GM12878 (cell line): ENCODE results near the gene HOXC13. TPM values are rescaled to one million over a fixed set of nuclear protein-coding genes. Genes with fewer than 3 reads are reported as not detected.

ENCODE experiments used
- ATAC-seq: fragments of 200-7000 bp; cut with Tn5 transposase; 3 replicates; pipeline ENCODE4 v1.9.1; 2020; ENCODE audit warnings: mild to moderate bottlenecking, moderate library complexity
- BruUV-seq: library from RNA; stranded (reverse); fragments of 400-500 nt; replicated peaks from 2 replicates; lab custom pipeline; 2021; lab: Mats Ljungman, UMichigan
- CTCF ChIA-PET: fragments of 300-600 bp; sonication (Branson Sonifier 250); formaldehyde crosslinking; extraction: SDS; loops from one replicate; lab custom pipeline; 2021; ENCODE audit warnings: inconsistent platforms; lab: Yijun Ruan, JAX
- POLR2A ChIA-PET: fragments of 350-600 bp; formaldehyde crosslinking; extraction: SDS; loops from one replicate; lab custom pipeline; 2021; ENCODE audit warnings: inconsistent platforms; lab: Charles Lee
- RAD21 ChIA-PET: fragments of 300-600 bp; sonication (Branson Sonifier 250); formaldehyde crosslinking; loops from one replicate; lab custom pipeline; 2023; ENCODE audit warnings: antibody characterized with exemption; ENCODE audit not compliant: unreplicated experiment; lab: Charles Lee
- SMC1A ChIA-PET: fragments of 300-600 bp; sonication (Branson Sonifier 250); formaldehyde crosslinking; loops from one replicate; lab custom pipeline; 2023; ENCODE audit not compliant: unreplicated experiment, uncharacterized antibody; lab: Charles Lee
- DNase-seq: peaks from one replicate; pipeline ENCODE4 v3.0.0-alpha.2; 2011; ENCODE audit warnings: low read depth, low spot score
- FAIRE-seq: peaks from 3 replicates; lab custom pipeline; 2011; peaks lifted over from hg19 to GRCh38; lab: Jason Lieb, UNC
- H2AFZ ChIP-seq: 2 replicates; pipeline ENCODE4 v1.6.0; 2011; ENCODE audit warnings: low read depth, low read length, control low read depth; ENCODE audit not compliant: control insufficient read depth
- H3K27ac ChIP-seq: 2 replicates; pipeline ENCODE4 v1.5.1; 2011; ENCODE audit warnings: control low read depth; ENCODE audit not compliant: control insufficient read depth, insufficient read depth
- H3K27me3 ChIP-seq, 2 experiments: replicated peaks in 1 of 2; 2 replicates each; pipeline versions ENCODE4 v1.6.0 to v1.6.1; 2011; ENCODE audit warnings: low read length in 1 of 2; ENCODE audit not compliant: control insufficient read depth in 2 of 2, insufficient read depth in 2 of 2
- H3K36me3 ChIP-seq, 2 experiments: 2 replicates each; pipeline ENCODE4 v1.5.1; 2011; ENCODE audit warnings: low read length in 1 of 2; ENCODE audit not compliant: control insufficient read depth in 2 of 2, insufficient read depth in 2 of 2
- H3K4me1 ChIP-seq: 2 replicates; pipeline ENCODE4 v1.6.1; 2011; ENCODE audit warnings: mild to moderate bottlenecking, low read length, moderate library complexity, mixed read lengths; ENCODE audit not compliant: control insufficient read depth, insufficient read depth
- H3K4me2 ChIP-seq: 2 replicates; pipeline ENCODE4 v1.6.0; 2011; ENCODE audit warnings: control low read depth; ENCODE audit not compliant: control insufficient read depth, insufficient read depth
- H3K4me3 ChIP-seq: fragments of 200-600 bp; sonication (generic); 2 replicates; pipeline ENCODE4 v1.5.1; 2016
- H3K79me2 ChIP-seq: 2 replicates; pipeline ENCODE4 v1.6.0; 2011; ENCODE audit warnings: low read length; ENCODE audit not compliant: control insufficient read depth, insufficient read depth
- H3K9ac ChIP-seq: 2 replicates; pipeline ENCODE4 v1.8.0; 2011; ENCODE audit warnings: low read length, control low read depth, mixed read lengths; ENCODE audit not compliant: control insufficient read depth, insufficient read depth
- H3K9me3 ChIP-seq: replicated peaks from 3 replicates; pipeline ENCODE4 v1.5.1; 2011; ENCODE audit warnings: mild to moderate bottlenecking, low read length; ENCODE audit not compliant: control insufficient read depth, insufficient read depth
- H4K20me1 ChIP-seq: 2 replicates; pipeline ENCODE4 v1.6.0; 2011; ENCODE audit not compliant: control insufficient read depth, insufficient read depth
- CEBPB ChIP-seq, 2 experiments: fragments of 150-350 bp in 1 of 2; IDR thresholded peaks; 2 replicates each; pipeline ENCODE4 v1.6.1; 2012 to 2014; ENCODE audit warnings: low read depth in 2 of 2, low read length in 2 of 2, borderline replicate concordance in 1 of 2, inconsistent platforms in 1 of 2
- FOS ChIP-seq: IDR thresholded peaks from 3 replicates; pipeline ENCODE4 v1.6.1; 2011; ENCODE audit warnings: borderline replicate concordance; ENCODE audit not compliant: insufficient read length; ENCODE audit errors: extremely low read depth
- HCFC1 ChIP-seq: fragments of 150-350 bp; IDR thresholded peaks from 2 replicates; pipeline ENCODE4 v1.6.1; 2014; ENCODE audit warnings: low read length
- HDAC2 ChIP-seq: fragments of 200-600 bp; sonication (generic); IDR thresholded peaks from 2 replicates; pipeline ENCODE4 v1.6.1; 2017
- IKZF1 ChIP-seq: fragments of 450-650 bp; conservative IDR thresholded peaks from 2 replicates; pipeline ENCODE4 v1.6.1; 2017; ENCODE audit warnings: antibody characterized with exemption, mild to moderate bottlenecking
- KDM1A ChIP-seq: fragments of 200-600 bp; sonication (generic); IDR thresholded peaks from 2 replicates; pipeline ENCODE4 v1.6.1; 2016; ENCODE audit warnings: borderline replicate concordance
- RFX5 ChIP-seq: IDR thresholded peaks from 2 replicates; pipeline ENCODE4 v1.6.1; 2011; ENCODE audit warnings: low read depth, low read length, improper control_type of control experiment
- SIN3A ChIP-seq: IDR thresholded peaks from 2 replicates; pipeline ENCODE4 v1.6.1; 2012; ENCODE audit warnings: low read depth, low read length, improper control_type of control experiment
- SMAD1 ChIP-seq: fragments of 450-650 bp; IDR thresholded peaks from 2 replicates; pipeline ENCODE4 v1.6.1; 2018; ENCODE audit warnings: mild to moderate bottlenecking, low read depth; ENCODE audit not compliant: partially characterized antibody
- SPI1 ChIP-seq: IDR thresholded peaks from 2 replicates; pipeline ENCODE4 v1.6.1; 2011; ENCODE audit warnings: low read depth, mild to moderate bottlenecking, low read length, moderate library complexity, borderline replicate concordance; ENCODE audit not compliant: insufficient read depth
- STAT3 ChIP-seq: IDR thresholded peaks from 2 replicates; pipeline ENCODE4 v1.6.1; 2011; ENCODE audit warnings: low read depth, low read length, improper control_type of control experiment
- ZNF384 ChIP-seq: IDR thresholded peaks from 2 replicates; pipeline ENCODE4 v1.6.1; 2012; ENCODE audit warnings: low read depth, mild to moderate bottlenecking, low read length, improper control_type of control experiment, borderline replicate concordance
- WGBS: methylation state at CpG from one replicate; pipeline ENCODE4 v1.1.6; 2016; ENCODE audit warnings: low lambda C conversion rate; ENCODE audit not compliant: insufficient replicate concordance, insufficient coverage; ENCODE audit errors: missing lambda C conversion rate; 5-methylcytosine and 5-hydroxymethylcytosine counted together
- in situ Hi-C: fragments of 300-500 bp; cut with MboI; formaldehyde crosslinking; loops from 9 replicates; pipeline ENCODE4 v1.14.3; 2018; ENCODE audit warnings: mixed read lengths
- intact Hi-C: fragments of 100-400 bp; cut with micrococcal nuclease; formaldehyde crosslinking; loops from one replicate; pipeline ENCODE4 v1.14.2; 2022; ENCODE audit not compliant: unreplicated experiment
- polyA plus RNA-seq, 11 experiments: library from polyadenylated mRNA; depleted of rRNA in 4 of 11; unstranded in 6 of 11; stranded (reverse) in 5 of 11; fragments of >200 nt; fragmentation: Nextera tagmentation in 4 of 11; fragmentation: Illumina TruSeq in 1 of 11; extraction: Ambion mirVana in 4 of 11; extraction: Trizol in 1 of 11; gene quantifications; 1 replicate in 1 of 11; 2 replicates in 10 of 11; pipeline versions ENCODE4 v1.2.1 to v1.2.3, GENCODE V29; 2011 to 2016; ENCODE audit warnings: inconsistent platforms in 2 of 11, missing spikeins in 2 of 11, low read depth in 1 of 11
- total RNA-seq, 4 experiments: library from RNA; depleted of rRNA in 3 of 4; stranded (reverse); fragments of >200 nt in 3 of 4; fragmentation: Illumina TruSeq in 1 of 4; extraction: Trizol in 1 of 4; gene quantifications; 2 replicates each; pipeline versions ENCODE4 v1.2.1 to v1.2.3, GENCODE V29; 2013 to 2021
- TF ChIP-seq, protein P1 (sequence below): IDR thresholded peaks from 2 replicates; pipeline ENCODE4 v1.6.1; 2012; ENCODE audit warnings: low read depth, low read length, improper control_type of control experiment
- TF ChIP-seq, protein P2 (sequence below): fragments of 450-650 bp; IDR thresholded peaks from 2 replicates; pipeline ENCODE4 v1.6.1; 2018; ENCODE audit warnings: mild to moderate bottlenecking, low read depth, moderate library complexity; ENCODE audit not compliant: partially characterized antibody

Gene HOXC13
- total and polyA plus RNA-seq, 10 of the 15 experiments (the other 5 are each of a cell fraction or from before 2014, with no cell fraction given) = not detected

DNA sequence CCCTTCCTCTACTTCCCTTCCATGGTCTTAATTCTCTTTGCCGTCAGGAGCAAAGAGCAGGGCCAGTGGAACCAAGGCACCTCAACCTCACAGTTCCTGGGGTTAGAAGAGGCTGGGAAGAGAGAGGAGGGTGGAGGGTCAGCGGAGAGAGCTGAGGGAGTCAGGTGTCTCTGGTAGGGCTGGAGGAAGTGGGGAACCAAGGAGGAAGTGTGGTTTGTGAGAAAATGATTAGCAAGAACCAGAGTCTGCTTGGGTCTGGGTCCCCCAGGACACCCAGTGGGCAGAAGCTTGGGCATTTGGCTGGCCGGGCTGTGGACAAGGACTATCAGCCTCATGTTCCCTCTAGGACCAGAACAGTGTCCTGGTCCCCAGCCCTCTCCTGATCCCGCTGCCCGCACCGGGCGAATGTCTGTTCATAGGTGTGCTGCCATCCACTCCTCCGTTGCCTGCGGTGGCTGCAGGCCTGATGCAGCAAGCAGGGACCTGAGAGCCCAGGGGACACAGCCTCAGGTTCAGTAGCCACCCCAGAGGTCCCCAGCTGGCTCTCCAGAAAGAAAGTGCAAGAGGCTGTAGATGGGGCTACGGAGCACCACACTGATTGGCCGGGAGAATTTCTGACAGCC, 18.4 kb downstream of the HOXC13 start:
- WGBS = 20% methylated on average over 11 of the region's 11 CpGs

DNA sequence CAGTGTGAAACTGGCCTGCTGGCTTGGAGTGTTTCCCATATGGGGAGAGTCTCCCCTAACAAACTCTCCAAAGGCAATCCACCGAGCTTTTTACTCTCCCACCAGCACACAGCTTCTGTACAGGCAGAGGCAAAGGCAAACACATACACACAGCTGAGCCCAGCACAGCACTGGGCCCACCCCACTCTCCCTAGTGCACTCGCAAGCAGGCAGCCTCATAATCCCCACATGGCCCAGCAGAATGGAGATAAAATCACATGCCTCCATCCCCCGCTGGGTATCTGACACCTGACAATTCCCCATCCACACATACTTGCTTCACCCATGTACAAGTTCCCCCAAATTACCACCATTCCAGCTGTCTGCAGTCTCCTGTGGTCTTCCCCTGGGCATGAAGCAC, 19.5 kb downstream of the HOXC13 start:
- no peaks in the 10 kb centered on the region for H3K36me3 ChIP-seq
- intact Hi-C loops (no loop called here), in situ Hi-C loops (no loop called here)
- no peak overlapping the region for H3K4me3 ChIP-seq
- no peaks in the 10 kb centered on the region for H3K4me1 ChIP-seq
- no peaks in the 10 kb centered on the region for H3K79me2 ChIP-seq
- H3K4me2 ChIP-seq = no peak overlapping the region
- FAIRE-seq (no peak), DNase-seq (no peak), ATAC-seq (no peak)
- SMC1A ChIA-PET = interaction anchor here (0.8 kb wide), 1 partner anchor 18 kb away, joined by 3 read pairs; no protein-coding TSS in a partner anchor
- H4K20me1 ChIP-seq = no peaks in the 10 kb centered on the region
- POLR2A ChIA-PET = no interaction called here
- BruUV-seq = no TSS peak
- peaks cover 37 to 71% of the 10 kb centered on the region in 2 experiments for H3K27me3 ChIP-seq
- H3K9me3 ChIP-seq = no peaks in the 10 kb centered on the region
- no peak overlapping the region for H2AFZ ChIP-seq
- 0% methylated on average over 3 of the region's 3 CpGs for WGBS
- H3K27ac ChIP-seq = no peak overlapping the region
- H3K9ac ChIP-seq = no peak overlapping the region
- RAD21 ChIA-PET = no interaction called here
- CTCF ChIA-PET = no interaction called here
- TF ChIP-seq, protein P1, sequence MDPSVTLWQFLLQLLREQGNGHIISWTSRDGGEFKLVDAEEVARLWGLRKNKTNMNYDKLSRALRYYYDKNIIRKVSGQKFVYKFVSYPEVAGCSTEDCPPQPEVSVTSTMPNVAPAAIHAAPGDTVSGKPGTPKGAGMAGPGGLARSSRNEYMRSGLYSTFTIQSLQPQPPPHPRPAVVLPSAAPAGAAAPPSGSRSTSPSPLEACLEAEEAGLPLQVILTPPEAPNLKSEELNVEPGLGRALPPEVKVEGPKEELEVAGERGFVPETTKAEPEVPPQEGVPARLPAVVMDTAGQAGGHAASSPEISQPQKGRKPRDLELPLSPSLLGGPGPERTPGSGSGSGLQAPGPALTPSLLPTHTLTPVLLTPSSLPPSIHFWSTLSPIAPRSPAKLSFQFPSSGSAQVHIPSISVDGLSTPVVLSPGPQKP = no peak
- TF ChIP-seq CEBPB (IDR thresholded peaks at IDR 0.05; ENCODE audit: borderline replicate concordance in 1 of 2, low read depth in 2 of 2, low read length in 2 of 2) = no peak
- no peak for TF ChIP-seq HCFC1
- no peak for TF ChIP-seq FOS
- TF ChIP-seq HDAC2 = no peak
- TF ChIP-seq ZNF384 = no peak
- TF ChIP-seq, protein P2, sequence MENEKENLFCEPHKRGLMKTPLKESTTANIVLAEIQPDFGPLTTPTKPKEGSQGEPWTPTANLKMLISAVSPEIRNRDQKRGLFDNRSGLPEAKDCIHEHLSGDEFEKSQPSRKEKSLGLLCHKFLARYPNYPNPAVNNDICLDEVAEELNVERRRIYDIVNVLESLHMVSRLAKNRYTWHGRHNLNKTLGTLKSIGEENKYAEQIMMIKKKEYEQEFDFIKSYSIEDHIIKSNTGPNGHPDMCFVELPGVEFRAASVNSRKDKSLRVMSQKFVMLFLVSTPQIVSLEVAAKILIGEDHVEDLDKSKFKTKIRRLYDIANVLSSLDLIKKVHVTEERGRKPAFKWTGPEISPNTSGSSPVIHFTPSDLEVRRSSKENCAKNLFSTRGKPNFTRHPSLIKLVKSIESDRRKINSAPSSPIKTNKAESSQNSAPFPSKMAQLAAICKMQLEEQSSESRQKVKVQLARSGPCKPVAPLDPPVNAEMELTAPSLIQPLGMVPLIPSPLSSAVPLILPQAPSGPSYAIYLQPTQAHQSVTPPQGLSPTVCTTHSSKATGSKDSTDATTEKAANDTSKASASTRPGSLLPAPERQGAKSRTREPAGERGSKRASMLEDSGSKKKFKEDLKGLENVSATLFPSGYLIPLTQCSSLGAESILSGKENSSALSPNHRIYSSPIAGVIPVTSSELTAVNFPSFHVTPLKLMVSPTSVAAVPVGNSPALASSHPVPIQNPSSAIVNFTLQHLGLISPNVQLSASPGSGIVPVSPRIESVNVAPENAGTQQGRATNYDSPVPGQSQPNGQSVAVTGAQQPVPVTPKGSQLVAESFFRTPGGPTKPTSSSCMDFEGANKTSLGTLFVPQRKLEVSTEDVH = no peak
- TF ChIP-seq SIN3A = no peak
- no peak for TF ChIP-seq STAT3

More for the DNA sequence above, 18.4 kb downstream of the HOXC13 start:
- ChIA-PET CTCF (no interaction called here), POLR2A (no interaction called here), SMC1A (no interaction called here), RAD21 (no interaction called here)
- no peak overlapping the region for H2AFZ ChIP-seq
- no peaks in the 10 kb centered on the region for H3K4me1 ChIP-seq
- H3K4me2 ChIP-seq = no peak overlapping the region
- intact Hi-C loops = no loop called here
- H3K36me3 ChIP-seq = no peaks in the 10 kb centered on the region
- DNase-seq = no peak
- TF ChIP-seq SPI1 (0 out of 2 replicates have a peak, but pooled peaks have one; percentile 11), KDM1A (no peak), CEBPB (IDR thresholded peaks at IDR 0.05; ENCODE audit: borderline replicate concordance in 1 of 2, low read depth in 2 of 2, low read length in 2 of 2) (no peak), RFX5 (no peak), IKZF1 (no peak), SMAD1 (no peak)
- in situ Hi-C loops = no loop called here
- H3K9ac ChIP-seq = no peak overlapping the region
- H3K27me3 ChIP-seq = peaks cover 41 to 68% of the 10 kb centered on the region in 2 experiments
- H4K20me1 ChIP-seq = no peaks in the 10 kb centered on the region
- H3K4me3 ChIP-seq = no peak overlapping the region
- H3K27ac ChIP-seq = no peak overlapping the region
- no TSS peak for BruUV-seq
- FAIRE-seq = no peak
- peak; percentile 24; the same call in 2 of the 3 replicates for ATAC-seq
- H3K9me3 ChIP-seq = no peaks in the 10 kb centered on the region
- H3K79me2 ChIP-seq = no peaks in the 10 kb centered on the region
